ENCODE results near the gene OSBP2.

OSBP2 gene

DNA sequence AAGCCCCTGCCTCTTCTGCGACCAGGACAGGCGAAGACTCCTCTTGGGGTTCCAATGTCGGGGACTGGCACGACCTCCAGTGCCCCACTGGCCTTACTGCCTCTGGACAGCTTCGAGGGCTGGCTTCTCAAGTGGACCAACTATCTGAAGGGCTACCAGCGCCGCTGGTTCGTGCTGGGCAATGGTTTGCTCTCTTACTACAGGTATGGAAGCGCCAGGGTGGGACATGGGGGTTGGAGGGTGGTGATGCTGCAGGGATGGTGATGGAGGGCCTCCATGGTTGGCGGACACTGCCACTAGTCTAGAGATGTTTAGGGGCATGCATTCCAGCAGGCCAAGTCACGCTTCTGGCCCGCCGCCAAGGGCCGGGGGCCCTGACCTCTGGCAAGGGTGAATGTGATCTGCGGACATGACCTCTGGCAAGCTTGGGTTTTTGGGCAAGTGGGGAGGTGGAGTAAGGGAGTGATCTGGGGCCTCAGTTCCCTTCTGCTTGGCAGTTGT lies 727 bp downstream of the OSBP2 start:
- peak overlapping the region; percentile 48 for H3K27ac ChIP-seq
- TF ChIP-seq, protein P1, sequence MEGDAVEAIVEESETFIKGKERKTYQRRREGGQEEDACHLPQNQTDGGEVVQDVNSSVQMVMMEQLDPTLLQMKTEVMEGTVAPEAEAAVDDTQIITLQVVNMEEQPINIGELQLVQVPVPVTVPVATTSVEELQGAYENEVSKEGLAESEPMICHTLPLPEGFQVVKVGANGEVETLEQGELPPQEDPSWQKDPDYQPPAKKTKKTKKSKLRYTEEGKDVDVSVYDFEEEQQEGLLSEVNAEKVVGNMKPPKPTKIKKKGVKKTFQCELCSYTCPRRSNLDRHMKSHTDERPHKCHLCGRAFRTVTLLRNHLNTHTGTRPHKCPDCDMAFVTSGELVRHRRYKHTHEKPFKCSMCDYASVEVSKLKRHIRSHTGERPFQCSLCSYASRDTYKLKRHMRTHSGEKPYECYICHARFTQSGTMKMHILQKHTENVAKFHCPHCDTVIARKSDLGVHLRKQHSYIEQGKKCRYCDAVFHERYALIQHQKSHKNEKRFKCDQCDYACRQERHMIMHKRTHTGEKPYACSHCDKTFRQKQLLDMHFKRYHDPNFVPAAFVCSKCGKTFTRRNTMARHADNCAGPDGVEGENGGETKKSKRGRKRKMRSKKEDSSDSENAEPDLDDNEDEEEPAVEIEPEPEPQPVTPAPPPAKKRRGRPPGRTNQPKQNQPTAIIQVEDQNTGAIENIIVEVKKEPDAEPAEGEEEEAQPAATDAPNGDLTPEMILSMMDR (IDR thresholded peaks at IDR 0.05) = no peak
- TF ChIP-seq ZFX (IDR thresholded peaks at IDR 0.05; ENCODE audit: borderline replicate concordance) = no peak

DNA sequence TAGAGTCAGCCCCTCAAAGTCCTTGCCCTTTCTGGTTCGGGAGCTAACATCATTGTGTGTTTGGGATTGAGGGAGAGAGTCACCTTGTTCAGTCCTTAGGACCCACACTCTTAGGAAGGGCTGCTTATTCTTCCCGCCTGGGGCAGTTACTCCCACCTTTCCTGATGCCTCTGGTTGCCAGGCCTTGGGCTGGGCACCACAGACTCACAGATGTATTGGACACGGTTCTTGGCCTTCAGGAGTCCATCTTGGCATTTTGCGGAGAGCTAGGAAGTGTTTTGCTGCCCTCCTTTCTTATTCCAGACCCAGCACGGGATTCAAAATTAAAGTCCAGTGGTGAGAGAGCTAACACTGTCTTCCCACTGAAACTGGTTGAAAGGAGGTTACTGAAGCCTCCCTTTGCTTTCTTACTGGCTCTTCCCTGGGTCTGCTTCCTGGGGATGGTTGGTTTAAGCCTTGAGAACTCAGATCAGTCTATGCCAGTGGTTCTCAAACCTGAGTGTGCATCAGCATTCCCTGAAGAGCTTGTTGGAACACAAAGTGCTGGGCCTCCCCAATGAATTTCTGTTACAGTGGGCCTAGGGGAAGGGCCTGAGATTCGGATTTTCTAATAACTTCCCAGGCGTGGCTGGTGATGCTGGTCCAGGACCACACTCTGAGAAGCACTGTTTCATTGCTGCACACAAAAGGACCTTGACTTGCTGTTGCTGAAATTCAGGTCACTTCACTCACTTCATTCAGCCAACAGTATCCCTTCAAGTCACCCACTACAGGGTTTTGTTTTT lies 1.4 kb downstream of the OSBP2 start:
- TF ChIP-seq, protein P1 (IDR thresholded peaks at IDR 0.05) = no peak
- no peak for TF ChIP-seq ZFX (IDR thresholded peaks at IDR 0.05; ENCODE audit: borderline replicate concordance)
- H3K27ac ChIP-seq = no peak overlapping the region

DNA sequence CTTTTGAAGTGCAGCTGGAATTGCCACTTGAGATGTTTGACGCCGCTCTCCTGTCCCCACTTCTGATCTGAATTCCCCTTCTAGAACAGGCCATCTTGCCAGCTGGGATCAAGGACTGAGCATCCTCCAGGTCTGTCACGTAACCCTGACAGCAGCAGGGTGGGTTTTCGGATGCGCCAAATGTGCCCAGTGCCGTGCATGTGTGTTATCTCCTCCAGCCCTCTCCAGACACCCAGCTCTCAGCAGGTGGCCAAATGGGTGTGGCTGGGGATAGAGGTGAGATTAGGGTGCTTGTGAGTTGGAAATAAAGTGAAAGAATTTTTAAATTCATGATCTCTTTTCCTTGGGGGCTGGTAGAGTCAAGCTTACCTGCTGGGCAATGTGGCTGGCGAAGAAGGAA lies 3.3 kb downstream of the OSBP2 start:
- TF ChIP-seq, protein P1 (IDR thresholded peaks at IDR 0.05) = no peak
- no peak for TF ChIP-seq ZFX (IDR thresholded peaks at IDR 0.05; ENCODE audit: borderline replicate concordance)
- no peak overlapping the region for H3K27ac ChIP-seq

DNA sequence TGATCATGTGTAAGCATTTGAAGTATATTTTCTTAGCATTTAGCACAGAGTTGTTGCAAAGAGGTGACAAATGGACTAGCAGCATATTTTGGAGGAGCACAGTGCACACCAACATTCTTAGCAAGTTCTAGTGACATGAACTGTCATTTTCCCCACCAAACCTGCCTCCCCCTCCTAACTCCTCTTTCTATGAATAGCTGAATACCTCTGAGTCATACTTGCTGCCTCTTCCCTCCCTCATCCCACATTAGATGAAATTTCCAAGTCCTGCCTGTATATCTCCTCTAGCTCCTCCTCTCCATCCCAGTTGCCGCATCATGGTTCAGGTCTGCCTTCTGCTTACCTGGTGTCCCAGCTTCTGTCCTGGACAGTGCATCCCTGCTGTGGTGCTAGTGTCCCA lies 7.2 kb downstream of the OSBP2 start:
- H3K27ac ChIP-seq = no peak overlapping the region
- TF ChIP-seq, protein P1 (IDR thresholded peaks at IDR 0.05) = no peak
- no peak for TF ChIP-seq ZFX (IDR thresholded peaks at IDR 0.05; ENCODE audit: borderline replicate concordance)

DNA sequence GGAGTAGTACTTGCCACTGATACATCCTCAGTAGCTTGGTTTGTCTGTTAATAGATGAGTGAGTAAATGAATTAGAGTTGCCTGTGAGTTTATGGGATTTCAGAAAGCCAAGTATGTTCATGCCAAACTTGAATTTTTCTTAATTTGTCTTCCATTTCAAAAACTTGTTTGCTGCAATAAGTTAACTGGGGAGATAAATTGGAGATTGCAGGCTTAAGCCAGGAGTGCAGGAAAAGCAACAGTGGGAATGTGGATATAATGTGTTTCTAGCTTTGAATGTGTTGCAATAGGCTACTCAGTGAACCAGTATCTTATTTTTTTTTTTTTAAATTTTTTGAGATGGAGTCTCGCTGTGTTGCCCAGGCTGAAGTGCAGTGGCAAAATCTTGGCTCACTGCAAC lies 8.2 kb downstream of the OSBP2 start:
- TF ChIP-seq, protein P1 (IDR thresholded peaks at IDR 0.05) = no peak
- no peak for TF ChIP-seq ZFX (IDR thresholded peaks at IDR 0.05; ENCODE audit: borderline replicate concordance)
- no peak overlapping the region for H3K27ac ChIP-seq

DNA sequence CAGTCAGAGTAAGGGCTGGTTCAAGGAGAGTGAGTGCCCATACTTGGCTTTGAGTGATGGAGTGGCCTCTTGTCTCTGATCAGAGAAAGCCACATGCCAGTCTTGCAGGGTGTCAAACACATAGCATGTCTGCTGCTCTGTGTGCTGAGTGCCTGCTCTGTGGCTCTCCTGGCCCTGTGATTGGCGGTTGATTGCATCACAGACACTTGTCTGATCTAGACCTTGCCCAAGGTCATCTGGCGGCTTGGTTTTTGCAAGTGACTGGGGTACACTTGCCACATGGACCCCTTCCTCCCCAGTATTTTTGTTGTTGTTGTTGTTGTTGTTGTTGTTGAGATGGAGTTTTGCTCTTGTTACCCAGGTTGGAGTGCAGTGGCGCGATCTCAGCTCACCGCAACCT lies 10.3 kb downstream of the OSBP2 start:
- TF ChIP-seq, protein P1 (IDR thresholded peaks at IDR 0.05) = no peak
- no peak for TF ChIP-seq ZFX (IDR thresholded peaks at IDR 0.05; ENCODE audit: borderline replicate concordance)
- H3K27ac ChIP-seq = no peak overlapping the region

Measured in 22Rv1 (cell line).